GM12878 (cell line): Measurements from ENCODE around the gene ZC3H8. TPM values are rescaled to one million over a fixed set of nuclear protein-coding genes. Genes with fewer than 3 reads are reported as not detected.

ENCODE experiments used
- ATAC-seq: fragments of 200-7000 bp; cut with Tn5 transposase; 3 replicates; pipeline ENCODE4 v1.9.1; 2020; ENCODE audit warnings: mild to moderate bottlenecking, moderate library complexity
- BruUV-seq: library from RNA; stranded (reverse); fragments of 400-500 nt; replicated peaks from 2 replicates; lab custom pipeline; 2021; lab: Mats Ljungman, UMichigan
- CTCF ChIA-PET: fragments of 300-600 bp; sonication (Branson Sonifier 250); formaldehyde crosslinking; extraction: SDS; loops from one replicate; lab custom pipeline; 2021; ENCODE audit warnings: inconsistent platforms; lab: Yijun Ruan, JAX
- POLR2A ChIA-PET: fragments of 350-600 bp; formaldehyde crosslinking; extraction: SDS; loops from one replicate; lab custom pipeline; 2021; ENCODE audit warnings: inconsistent platforms; lab: Charles Lee
- RAD21 ChIA-PET: fragments of 300-600 bp; sonication (Branson Sonifier 250); formaldehyde crosslinking; loops from one replicate; lab custom pipeline; 2023; ENCODE audit warnings: antibody characterized with exemption; ENCODE audit not compliant: unreplicated experiment; lab: Charles Lee
- SMC1A ChIA-PET: fragments of 300-600 bp; sonication (Branson Sonifier 250); formaldehyde crosslinking; loops from one replicate; lab custom pipeline; 2023; ENCODE audit not compliant: unreplicated experiment, uncharacterized antibody; lab: Charles Lee
- DNase-seq: peaks from one replicate; pipeline ENCODE4 v3.0.0-alpha.2; 2011; ENCODE audit warnings: low read depth, low spot score
- FAIRE-seq: peaks from 3 replicates; lab custom pipeline; 2011; peaks lifted over from hg19 to GRCh38; lab: Jason Lieb, UNC
- H2AFZ ChIP-seq: 2 replicates; pipeline ENCODE4 v1.6.0; 2011; ENCODE audit warnings: low read depth, low read length, control low read depth; ENCODE audit not compliant: control insufficient read depth
- H3K27ac ChIP-seq: 2 replicates; pipeline ENCODE4 v1.5.1; 2011; ENCODE audit warnings: control low read depth; ENCODE audit not compliant: control insufficient read depth, insufficient read depth
- H3K27me3 ChIP-seq, 2 experiments: replicated peaks in 1 of 2; 2 replicates each; pipeline versions ENCODE4 v1.6.0 to v1.6.1; 2011; ENCODE audit warnings: low read length in 1 of 2; ENCODE audit not compliant: control insufficient read depth in 2 of 2, insufficient read depth in 2 of 2
- H3K36me3 ChIP-seq, 2 experiments: 2 replicates each; pipeline ENCODE4 v1.5.1; 2011; ENCODE audit warnings: low read length in 1 of 2; ENCODE audit not compliant: control insufficient read depth in 2 of 2, insufficient read depth in 2 of 2
- H3K4me1 ChIP-seq: 2 replicates; pipeline ENCODE4 v1.6.1; 2011; ENCODE audit warnings: mild to moderate bottlenecking, low read length, moderate library complexity, mixed read lengths; ENCODE audit not compliant: control insufficient read depth, insufficient read depth
- H3K4me2 ChIP-seq: 2 replicates; pipeline ENCODE4 v1.6.0; 2011; ENCODE audit warnings: control low read depth; ENCODE audit not compliant: control insufficient read depth, insufficient read depth
- H3K4me3 ChIP-seq: fragments of 200-600 bp; sonication (generic); 2 replicates; pipeline ENCODE4 v1.5.1; 2016
- H3K79me2 ChIP-seq: 2 replicates; pipeline ENCODE4 v1.6.0; 2011; ENCODE audit warnings: low read length; ENCODE audit not compliant: control insufficient read depth, insufficient read depth
- H3K9ac ChIP-seq: 2 replicates; pipeline ENCODE4 v1.8.0; 2011; ENCODE audit warnings: low read length, control low read depth, mixed read lengths; ENCODE audit not compliant: control insufficient read depth, insufficient read depth
- H3K9me3 ChIP-seq: replicated peaks from 3 replicates; pipeline ENCODE4 v1.5.1; 2011; ENCODE audit warnings: mild to moderate bottlenecking, low read length; ENCODE audit not compliant: control insufficient read depth, insufficient read depth
- H4K20me1 ChIP-seq: 2 replicates; pipeline ENCODE4 v1.6.0; 2011; ENCODE audit not compliant: control insufficient read depth, insufficient read depth
- ATF7 ChIP-seq: fragments of 450-650 bp; IDR thresholded peaks from 2 replicates; pipeline ENCODE4 v1.6.1; 2016; ENCODE audit warnings: low read depth, mild to moderate bottlenecking
- BMI1 ChIP-seq: fragments of 450-650 bp; IDR thresholded peaks from 2 replicates; pipeline ENCODE4 v1.6.1; 2016; ENCODE audit warnings: mild to moderate bottlenecking, moderate library complexity, borderline replicate concordance
- CEBPB ChIP-seq, 2 experiments: fragments of 150-350 bp in 1 of 2; IDR thresholded peaks; 2 replicates each; pipeline ENCODE4 v1.6.1; 2012 to 2014; ENCODE audit warnings: low read depth in 2 of 2, low read length in 2 of 2, borderline replicate concordance in 1 of 2, inconsistent platforms in 1 of 2
- CREM ChIP-seq: IDR thresholded peaks from 2 replicates; pipeline ENCODE4 v1.6.1; 2014; ENCODE audit warnings: antibody characterized with exemption, low read depth
- KLF5 ChIP-seq: fragments of 450-650 bp; IDR thresholded peaks from 2 replicates; pipeline ENCODE4 v1.6.1; 2014; ENCODE audit warnings: mild to moderate bottlenecking; ENCODE audit not compliant: partially characterized antibody
- POLR2A ChIP-seq: IDR thresholded peaks from 2 replicates; pipeline ENCODE4 v1.6.1; 2011; ENCODE audit warnings: low read depth, mild to moderate bottlenecking, low read length
- POLR2AphosphoS2 ChIP-seq: IDR thresholded peaks from 2 replicates; pipeline ENCODE4 v1.6.1; 2011; ENCODE audit warnings: low read depth, mild to moderate bottlenecking, low read length, improper control_type of control experiment, moderate library complexity
- SREBF1 ChIP-seq: IDR thresholded peaks from 2 replicates; pipeline ENCODE4 v1.6.1; 2012; ENCODE audit warnings: mild to moderate bottlenecking, low read length
- in situ Hi-C: fragments of 300-500 bp; cut with MboI; formaldehyde crosslinking; loops from 9 replicates; pipeline ENCODE4 v1.14.3; 2018; ENCODE audit warnings: mixed read lengths
- intact Hi-C: fragments of 100-400 bp; cut with micrococcal nuclease; formaldehyde crosslinking; loops from one replicate; pipeline ENCODE4 v1.14.2; 2022; ENCODE audit not compliant: unreplicated experiment
- polyA plus RNA-seq, 11 experiments: library from polyadenylated mRNA; depleted of rRNA in 4 of 11; unstranded in 6 of 11; stranded (reverse) in 5 of 11; fragments of >200 nt; fragmentation: Nextera tagmentation in 4 of 11; fragmentation: Illumina TruSeq in 1 of 11; extraction: Ambion mirVana in 4 of 11; extraction: Trizol in 1 of 11; gene quantifications; 1 replicate in 1 of 11; 2 replicates in 10 of 11; pipeline versions ENCODE4 v1.2.1 to v1.2.3, GENCODE V29; 2011 to 2016; ENCODE audit warnings: inconsistent platforms in 2 of 11, missing spikeins in 2 of 11, low read depth in 1 of 11
- total RNA-seq, 4 experiments: library from RNA; depleted of rRNA in 3 of 4; stranded (reverse); fragments of >200 nt in 3 of 4; fragmentation: Illumina TruSeq in 1 of 4; extraction: Trizol in 1 of 4; gene quantifications; 2 replicates each; pipeline versions ENCODE4 v1.2.1 to v1.2.3, GENCODE V29; 2013 to 2021
- TF ChIP-seq, protein P1 (sequence below): fragments of 450-650 bp; IDR thresholded peaks from 2 replicates; pipeline ENCODE4 v1.6.1; 2017; ENCODE audit warnings: mild to moderate bottlenecking, low read depth, inconsistent platforms; ENCODE audit not compliant: poor library complexity, severe bottlenecking
- TF ChIP-seq, protein P2 (sequence below): IDR thresholded peaks from 2 replicates; pipeline ENCODE4 v1.6.1; 2011; ENCODE audit warnings: mild to moderate bottlenecking, low read depth, low read length, moderate library complexity; ENCODE audit not compliant: insufficient replicate concordance
- TF ChIP-seq, protein P3 (sequence below): fragments of 450-650 bp; formaldehyde crosslinking; IDR thresholded peaks from 2 replicates; pipeline ENCODE4 v1.5.0; 2022; ENCODE audit warnings: mild to moderate bottlenecking, missing genetic modification characterization
- TF ChIP-seq, protein P4 (sequence below): IDR thresholded peaks from 2 replicates; pipeline ENCODE4 v1.6.1; 2011; ENCODE audit warnings: low read depth, low read length, improper control_type of control experiment, borderline replicate concordance
- TF ChIP-seq, protein P5 (sequence below): IDR thresholded peaks from 2 replicates; pipeline ENCODE4 v1.6.1; 2012; ENCODE audit warnings: low read depth, low read length, improper control_type of control experiment

Gene ZC3H8
- total and polyA plus RNA-seq, 10 of the 15 experiments (the other 5 are each of a cell fraction or from before 2014, with no cell fraction given): 9.9 to 28.4 (median 19.5) TPM

DNA sequence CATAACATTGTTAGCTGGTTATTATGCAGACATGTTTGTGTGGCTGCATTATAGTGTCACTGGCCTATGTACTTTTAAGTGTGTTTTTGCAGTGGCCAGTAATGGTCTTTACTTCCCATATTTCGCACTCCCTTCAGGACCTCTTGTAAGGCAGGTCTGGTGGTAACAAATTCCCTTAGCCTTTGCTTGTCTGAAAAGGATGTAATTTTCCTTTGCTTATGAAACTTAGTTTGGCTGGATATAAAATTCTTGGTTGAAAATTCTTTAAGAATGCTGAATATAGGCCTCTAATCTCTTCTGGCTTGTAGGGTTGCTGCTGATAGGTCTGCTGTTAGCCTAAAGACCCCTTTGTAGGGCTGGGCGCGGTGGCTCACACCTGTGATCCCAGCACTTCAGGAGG is 34.7 kb downstream of the ZC3H8 start (continued):
- TF ChIP-seq, protein P1, sequence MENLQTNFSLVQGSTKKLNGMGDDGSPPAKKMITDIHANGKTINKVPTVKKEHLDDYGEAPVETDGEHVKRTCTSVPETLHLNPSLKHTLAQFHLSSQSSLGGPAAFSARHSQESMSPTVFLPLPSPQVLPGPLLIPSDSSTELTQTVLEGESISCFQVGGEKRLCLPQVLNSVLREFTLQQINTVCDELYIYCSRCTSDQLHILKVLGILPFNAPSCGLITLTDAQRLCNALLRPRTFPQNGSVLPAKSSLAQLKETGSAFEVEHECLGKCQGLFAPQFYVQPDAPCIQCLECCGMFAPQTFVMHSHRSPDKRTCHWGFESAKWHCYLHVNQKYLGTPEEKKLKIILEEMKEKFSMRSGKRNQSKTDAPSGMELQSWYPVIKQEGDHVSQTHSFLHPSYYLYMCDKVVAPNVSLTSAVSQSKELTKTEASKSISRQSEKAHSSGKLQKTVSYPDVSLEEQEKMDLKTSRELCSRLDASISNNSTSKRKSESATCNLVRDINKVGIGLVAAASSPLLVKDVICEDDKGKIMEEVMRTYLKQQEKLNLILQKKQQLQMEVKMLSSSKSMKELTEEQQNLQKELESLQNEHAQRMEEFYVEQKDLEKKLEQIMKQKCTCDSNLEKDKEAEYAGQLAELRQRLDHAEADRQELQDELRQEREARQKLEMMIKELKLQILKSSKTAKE: no peak
- TF ChIP-seq, protein P2, sequence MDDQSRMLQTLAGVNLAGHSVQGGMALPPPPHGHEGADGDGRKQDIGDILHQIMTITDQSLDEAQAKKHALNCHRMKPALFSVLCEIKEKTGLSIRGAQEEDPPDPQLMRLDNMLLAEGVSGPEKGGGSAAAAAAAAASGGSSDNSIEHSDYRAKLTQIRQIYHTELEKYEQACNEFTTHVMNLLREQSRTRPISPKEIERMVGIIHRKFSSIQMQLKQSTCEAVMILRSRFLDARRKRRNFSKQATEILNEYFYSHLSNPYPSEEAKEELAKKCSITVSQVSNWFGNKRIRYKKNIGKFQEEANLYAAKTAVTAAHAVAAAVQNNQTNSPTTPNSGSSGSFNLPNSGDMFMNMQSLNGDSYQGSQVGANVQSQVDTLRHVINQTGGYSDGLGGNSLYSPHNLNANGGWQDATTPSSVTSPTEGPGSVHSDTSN: no peak
- TF ChIP-seq, protein P3, sequence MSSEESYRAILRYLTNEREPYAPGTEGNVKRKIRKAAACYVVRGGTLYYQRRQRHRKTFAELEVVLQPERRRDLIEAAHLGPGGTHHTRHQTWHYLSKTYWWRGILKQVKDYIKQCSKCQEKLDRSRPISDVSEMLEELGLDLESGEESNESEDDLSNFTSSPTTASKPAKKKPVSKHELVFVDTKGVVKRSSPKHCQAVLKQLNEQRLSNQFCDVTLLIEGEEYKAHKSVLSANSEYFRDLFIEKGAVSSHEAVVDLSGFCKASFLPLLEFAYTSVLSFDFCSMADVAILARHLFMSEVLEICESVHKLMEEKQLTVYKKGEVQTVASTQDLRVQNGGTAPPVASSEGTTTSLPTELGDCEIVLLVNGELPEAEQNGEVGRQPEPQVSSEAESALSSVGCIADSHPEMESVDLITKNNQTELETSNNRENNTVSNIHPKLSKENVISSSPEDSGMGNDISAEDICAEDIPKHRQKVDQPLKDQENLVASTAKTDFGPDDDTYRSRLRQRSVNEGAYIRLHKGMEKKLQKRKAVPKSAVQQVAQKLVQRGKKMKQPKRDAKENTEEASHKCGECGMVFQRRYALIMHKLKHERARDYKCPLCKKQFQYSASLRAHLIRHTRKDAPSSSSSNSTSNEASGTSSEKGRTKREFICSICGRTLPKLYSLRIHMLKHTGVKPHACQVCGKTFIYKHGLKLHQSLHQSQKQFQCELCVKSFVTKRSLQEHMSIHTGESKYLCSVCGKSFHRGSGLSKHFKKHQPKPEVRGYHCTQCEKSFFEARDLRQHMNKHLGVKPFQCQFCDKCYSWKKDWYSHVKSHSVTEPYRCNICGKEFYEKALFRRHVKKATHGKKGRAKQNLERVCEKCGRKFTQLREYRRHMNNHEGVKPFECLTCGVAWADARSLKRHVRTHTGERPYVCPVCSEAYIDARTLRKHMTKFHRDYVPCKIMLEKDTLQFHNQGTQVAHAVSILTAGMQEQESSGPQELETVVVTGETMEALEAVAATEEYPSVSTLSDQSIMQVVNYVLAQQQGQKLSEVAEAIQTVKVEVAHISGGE (CRISPR knock-in tag): no peak

DNA sequence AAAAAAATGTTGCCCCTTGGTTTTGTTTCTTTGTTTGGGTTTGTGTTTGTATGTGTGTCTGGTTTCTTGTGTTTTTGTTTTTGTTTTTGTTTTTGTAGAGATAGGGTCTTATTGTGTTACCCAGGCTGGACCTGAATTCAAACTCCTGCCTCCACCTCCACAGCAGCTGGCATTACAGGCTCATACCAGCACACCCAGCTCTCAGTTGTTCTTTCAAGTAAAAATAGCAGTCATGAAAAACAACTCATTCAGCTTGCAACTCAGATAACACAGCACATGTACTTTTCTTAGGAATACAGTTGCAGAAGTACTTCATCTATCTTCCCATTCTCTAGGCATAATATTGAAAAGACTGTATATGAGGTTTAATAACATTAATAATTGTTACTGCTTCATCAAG is 37.0 kb downstream of the ZC3H8 start:
- DNase-seq (no peak), ATAC-seq (no peak), FAIRE-seq (no peak)
- H3K27me3 ChIP-seq: no peaks in the 10 kb centered on the region
- no peak overlapping the region for H2AFZ ChIP-seq
- ChIA-PET CTCF (interaction anchor here (1.4 kb wide), 1 partner anchor 10 kb away, joined by 3 read pairs; no protein-coding TSS in a partner anchor), SMC1A (no interaction called here), RAD21 (interaction anchor here (0.6 kb wide), 1 partner anchor 41 kb away, joined by 3 read pairs; no protein-coding TSS in a partner anchor), POLR2A (no interaction called here)
- H3K27ac ChIP-seq: no peak overlapping the region
- H3K9me3 ChIP-seq: peaks cover 3% of the 10 kb centered on the region; the same call in 2 of the 3 replicates
- H3K36me3 ChIP-seq: peaks cover 5 to 11% of the 10 kb centered on the region in 2 experiments; a peak in 3 of 4 replicates
- H3K4me2 ChIP-seq: no peak overlapping the region
- in situ Hi-C loops: no loop called here
- no peak overlapping the region for H3K9ac ChIP-seq
- no peaks in the 10 kb centered on the region for H3K4me1 ChIP-seq
- H3K79me2 ChIP-seq: no peaks in the 10 kb centered on the region
- H4K20me1 ChIP-seq: no peaks in the 10 kb centered on the region
- no TSS peak for BruUV-seq
- intact Hi-C loops: no loop called here
- no peak overlapping the region for H3K4me3 ChIP-seq
- TF ChIP-seq POLR2A (no peak), CEBPB (IDR thresholded peaks at IDR 0.05; ENCODE audit: borderline replicate concordance in 1 of 2, low read depth in 2 of 2, low read length in 2 of 2) (no peak), KLF5 (no peak), POLR2AphosphoS2 (no peak), ATF7 (no peak), BMI1 (no peak), CREM (no peak), SREBF1 (no peak)
- TF ChIP-seq, protein P4, sequence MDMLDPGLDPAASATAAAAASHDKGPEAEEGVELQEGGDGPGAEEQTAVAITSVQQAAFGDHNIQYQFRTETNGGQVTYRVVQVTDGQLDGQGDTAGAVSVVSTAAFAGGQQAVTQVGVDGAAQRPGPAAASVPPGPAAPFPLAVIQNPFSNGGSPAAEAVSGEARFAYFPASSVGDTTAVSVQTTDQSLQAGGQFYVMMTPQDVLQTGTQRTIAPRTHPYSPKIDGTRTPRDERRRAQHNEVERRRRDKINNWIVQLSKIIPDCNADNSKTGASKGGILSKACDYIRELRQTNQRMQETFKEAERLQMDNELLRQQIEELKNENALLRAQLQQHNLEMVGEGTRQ: no peak
- TF ChIP-seq, protein P5, sequence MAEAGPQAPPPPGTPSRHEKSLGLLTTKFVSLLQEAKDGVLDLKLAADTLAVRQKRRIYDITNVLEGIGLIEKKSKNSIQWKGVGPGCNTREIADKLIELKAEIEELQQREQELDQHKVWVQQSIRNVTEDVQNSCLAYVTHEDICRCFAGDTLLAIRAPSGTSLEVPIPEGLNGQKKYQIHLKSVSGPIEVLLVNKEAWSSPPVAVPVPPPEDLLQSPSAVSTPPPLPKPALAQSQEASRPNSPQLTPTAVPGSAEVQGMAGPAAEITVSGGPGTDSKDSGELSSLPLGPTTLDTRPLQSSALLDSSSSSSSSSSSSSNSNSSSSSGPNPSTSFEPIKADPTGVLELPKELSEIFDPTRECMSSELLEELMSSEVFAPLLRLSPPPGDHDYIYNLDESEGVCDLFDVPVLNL: no peak
